H1 (cell line): ENCODE data around the gene SLC6A18. TPM values are rescaled to one million over a fixed set of nuclear protein-coding genes. Genes with fewer than 3 reads are reported as not detected.

Experiments
- CTCF ChIA-PET: fragments of 300-600 bp; sonication (Branson Sonifier 250); formaldehyde crosslinking; loops from one replicate; lab custom pipeline; 2021; ENCODE audit not compliant: partially characterized antibody; lab: Charles Lee
- POLR2A ChIA-PET: fragments of 300-600 bp; sonication (Branson Sonifier 250); formaldehyde crosslinking; loops from one replicate; lab custom pipeline; 2021; ENCODE audit warnings: inconsistent platforms; ENCODE audit not compliant: partially characterized antibody; lab: Charles Lee
- DNase-seq, 2 experiments: peaks; one replicate each; pipeline versions ENCODE4 v3.0.0 to v3.0.0-alpha.2; 2010 to 2022; ENCODE audit warnings: low spot score in 2 of 2, low read depth in 1 of 2, mixed read lengths in 1 of 2
- FAIRE-seq: peaks from 2 replicates; lab custom pipeline; 2011; peaks lifted over from hg19 to GRCh38; lab: Jason Lieb, UNC
- H2AFZ ChIP-seq: 2 replicates; pipeline ENCODE4 v1.8.1; 2012; ENCODE audit warnings: low read length, inconsistent platforms
- H2AK5ac ChIP-seq: 2 replicates; pipeline ENCODE4 v1.6.1; 2013; ENCODE audit warnings: low read depth, low read length
- H2BK120ac ChIP-seq: replicated peaks from 2 replicates; pipeline ENCODE3; 2013; ENCODE audit warnings: low read depth, low read length, inconsistent platforms
- H2BK12ac ChIP-seq: 2 replicates; pipeline ENCODE4 v1.6.1; 2013; ENCODE audit warnings: low read depth, low read length
- H2BK15ac ChIP-seq: 2 replicates; pipeline ENCODE4 v1.6.1; 2013; ENCODE audit warnings: low read length
- H2BK20ac ChIP-seq: 2 replicates; pipeline ENCODE4 v1.6.1; 2013; ENCODE audit warnings: low read length
- H2BK5ac ChIP-seq: 2 replicates; pipeline ENCODE4 v1.6.1; 2013; ENCODE audit warnings: low read depth, low read length
- H3K14ac ChIP-seq: 2 replicates; pipeline ENCODE4 v1.6.1; 2013; ENCODE audit warnings: inconsistent platforms; ENCODE audit not compliant: insufficient read length
- H3K18ac ChIP-seq: 2 replicates; pipeline ENCODE4 v1.6.1; 2013; ENCODE audit warnings: low read length; ENCODE audit errors: extremely low read depth
- H3K23ac ChIP-seq: 2 replicates; pipeline ENCODE4 v1.6.1; 2013; ENCODE audit warnings: inconsistent platforms; ENCODE audit not compliant: insufficient read length
- H3K23me2 ChIP-seq: 2 replicates; pipeline ENCODE4 v1.6.1; 2013; ENCODE audit warnings: low read depth, low read length
- H3K27ac ChIP-seq: 2 replicates; pipeline ENCODE4 v1.6.1; 2011; ENCODE audit warnings: low read depth, low read length, inconsistent platforms
- H3K27me3 ChIP-seq, 4 experiments: replicated peaks in 1 of 4; 1 replicate in 1 of 4; 2 replicates in 3 of 4; pipeline versions ENCODE4 v1.6.1 to v1.8.1; 2011 to 2013; ENCODE audit warnings: low read length in 3 of 4, mild to moderate bottlenecking in 3 of 4, inconsistent platforms in 2 of 4, mixed read lengths in 2 of 4, moderate library complexity in 1 of 4; ENCODE audit not compliant: control insufficient read depth in 3 of 4, insufficient read depth in 3 of 4; ENCODE audit errors: extremely low read depth in 1 of 4
- H3K36me3 ChIP-seq, 4 experiments: 2 replicates each; pipeline versions ENCODE4 v1.6.1 to v1.8.1; 2011 to 2013; ENCODE audit warnings: mild to moderate bottlenecking in 4 of 4, low read length in 3 of 4, moderate library complexity in 2 of 4, control low read depth in 1 of 4, inconsistent platforms in 1 of 4; ENCODE audit not compliant: insufficient read depth in 4 of 4, control insufficient read depth in 2 of 4
- H3K4ac ChIP-seq: replicated peaks from 2 replicates; pipeline ENCODE3; 2013; ENCODE audit warnings: low read length, low read depth, mixed read lengths, inconsistent platforms; ENCODE audit not compliant: insufficient read length
- H3K4me1 ChIP-seq, 4 experiments: replicated peaks in 1 of 4; 1 replicate in 1 of 4; 2 replicates in 3 of 4; pipeline versions ENCODE4 v1.6.1 to v1.8.1; 2011 to 2013; ENCODE audit warnings: low read length in 3 of 4, inconsistent platforms in 2 of 4, mixed read lengths in 1 of 4; ENCODE audit not compliant: insufficient read depth in 4 of 4, control insufficient read depth in 3 of 4
- H3K4me2 ChIP-seq, 2 experiments: 2 replicates each; pipeline versions ENCODE4 v1.6.1 to v1.8.1; 2011 to 2013; ENCODE audit warnings: low read depth in 2 of 2, low read length in 2 of 2, control low read depth in 1 of 2, inconsistent platforms in 1 of 2, mild to moderate bottlenecking in 1 of 2; ENCODE audit not compliant: insufficient read depth in 1 of 2
- H3K4me3 ChIP-seq, 4 experiments: fragments of 200-600, 300-600 bp in 1 of 4; sonication (generic), shearing (Covaris generic), sonication (Bioruptor Twin) in 1 of 4; 2 replicates each; pipeline versions ENCODE4 v1.5.1 to v1.8.1; 2011 to 2016; ENCODE audit warnings: low read length in 4 of 4, low read depth in 3 of 4, control low read depth in 2 of 4, inconsistent platforms in 2 of 4, mild to moderate bottlenecking in 2 of 4, mixed read lengths in 1 of 4, moderate library complexity in 1 of 4; ENCODE audit not compliant: insufficient read depth in 2 of 4; ENCODE audit errors: extremely low read depth in 1 of 4
- H3K56ac ChIP-seq: replicated peaks from 2 replicates; pipeline ENCODE3; 2013; ENCODE audit warnings: low read depth, mild to moderate bottlenecking, mixed read lengths, low read length, inconsistent platforms; ENCODE audit not compliant: insufficient read length
- H3K79me1 ChIP-seq: 2 replicates; pipeline ENCODE4 v1.6.1; 2013; ENCODE audit warnings: low read depth, low read length, control low read depth
- H3K79me2 ChIP-seq, 2 experiments: 2 replicates each; pipeline versions ENCODE4 v1.6.1 to v1.8.1; 2012 to 2013; ENCODE audit warnings: low read length in 2 of 2, mild to moderate bottlenecking in 2 of 2, inconsistent platforms in 1 of 2; ENCODE audit not compliant: insufficient read depth in 2 of 2, control insufficient read depth in 1 of 2
- H3K9ac ChIP-seq, 4 experiments: replicated peaks in 1 of 4; 1 replicate in 1 of 4; 2 replicates in 3 of 4; pipeline versions ENCODE4 v1.6.1 to v1.8.1; 2011 to 2013; ENCODE audit warnings: low read depth in 3 of 4, low read length in 3 of 4, control low read depth in 2 of 4, mild to moderate bottlenecking in 2 of 4, moderate library complexity in 2 of 4, inconsistent platforms in 1 of 4; ENCODE audit errors: extremely low read depth in 1 of 4
- H3K9me3 ChIP-seq, 2 experiments: 2 replicates each; pipeline versions ENCODE4 v1.6.1 to v1.8.1; 2012 to 2013; ENCODE audit warnings: mild to moderate bottlenecking in 2 of 2, moderate library complexity in 2 of 2, control low read depth in 1 of 2, inconsistent platforms in 1 of 2, low read depth in 1 of 2, low read length in 1 of 2, mixed read lengths in 1 of 2; ENCODE audit not compliant: insufficient read depth in 2 of 2
- H4K20me1 ChIP-seq, 2 experiments: replicated peaks in 1 of 2; 2 replicates each; pipeline versions ENCODE3 to v1.8.1; 2011 to 2013; ENCODE audit warnings: inconsistent platforms in 2 of 2, low read length in 2 of 2, mild to moderate bottlenecking in 1 of 2; ENCODE audit not compliant: insufficient read depth in 2 of 2, control insufficient read depth in 1 of 2
- H4K5ac ChIP-seq: 2 replicates; pipeline ENCODE4 v1.6.1; 2013; ENCODE audit warnings: low read length, low read depth, mixed read lengths, inconsistent platforms; ENCODE audit not compliant: insufficient read length
- H4K8ac ChIP-seq: 2 replicates; pipeline ENCODE4 v1.8.0; 2013; ENCODE audit warnings: mild to moderate bottlenecking, moderate library complexity, low read length, inconsistent platforms; ENCODE audit not compliant: insufficient read depth; ENCODE audit errors: extremely low read depth
- H4K91ac ChIP-seq: replicated peaks from 2 replicates; pipeline ENCODE3; 2013; ENCODE audit warnings: low read length, mixed read lengths, inconsistent platforms; ENCODE audit not compliant: insufficient read length
- CTBP2 ChIP-seq: IDR thresholded peaks from 2 replicates; pipeline ENCODE4 v1.7.0; 2011; ENCODE audit warnings: borderline replicate concordance, mild to moderate bottlenecking, moderate library complexity, mixed read lengths, low read length; ENCODE audit not compliant: insufficient read depth, insufficient read length
- E2F6 ChIP-seq: IDR thresholded peaks from 2 replicates; pipeline ENCODE4 v1.6.1; 2012; ENCODE audit warnings: inconsistent platforms
- MAX ChIP-seq: IDR thresholded peaks from 2 replicates; pipeline ENCODE4 v1.6.1; 2012; ENCODE audit warnings: inconsistent platforms
- RAD21 ChIP-seq, 2 experiments: IDR thresholded peaks in 1 of 2; conservative IDR thresholded peaks in 1 of 2; 2 replicates each; pipeline ENCODE4 v1.6.1; 2011; ENCODE audit warnings: low read depth in 2 of 2, low read length in 2 of 2, improper control_type of control experiment in 1 of 2, inconsistent platforms in 1 of 2, mild to moderate bottlenecking in 1 of 2, moderate library complexity in 1 of 2
- RFX5 ChIP-seq: IDR thresholded peaks from 2 replicates; pipeline ENCODE4 v1.6.1; 2011; ENCODE audit warnings: low read depth, low read length, improper control_type of control experiment, borderline replicate concordance
- SIRT6 ChIP-seq: IDR thresholded peaks from one replicate; pipeline ENCODE4 v1.7.1; 2012; ENCODE audit warnings: low read length, inconsistent platforms
- TAF1 ChIP-seq: IDR thresholded peaks from 2 replicates; pipeline ENCODE4 v1.6.1; 2011; ENCODE audit warnings: mild to moderate bottlenecking, low read depth, low read length
- WGBS, 2 experiments: shearing (Covaris generic) in 1 of 2; methylation state at CpG; one replicate each; pipeline versions ENCODE4 v1.1.6 to v1.1.7; 2013 to 2015; ENCODE audit warnings: low lambda C conversion rate in 2 of 2, mixed read lengths in 2 of 2, inconsistent platforms in 1 of 2, low coverage in 1 of 2, missing lambda C conversion rate in 1 of 2; ENCODE audit not compliant: insufficient replicate concordance in 2 of 2, insufficient coverage in 1 of 2, insufficient read length in 1 of 2; ENCODE audit errors: extremely low coverage in 1 of 2, missing lambda C conversion rate in 1 of 2; 5-methylcytosine and 5-hydroxymethylcytosine counted together
- polyA plus RNA-seq, 7 experiments: library from polyadenylated mRNA; depleted of rRNA in 3 of 7; stranded (reverse) in 5 of 7; unstranded in 2 of 7; fragments of >200 nt in 5 of 7; fragments of 200-250 nt in 2 of 7; gene quantifications; 1 replicate in 5 of 7; 2 replicates in 1 of 7; 4 replicates in 1 of 7; pipeline versions ENCODE4 v1.2.1 to v1.2.3, GENCODE V29; 2011 to 2013; ENCODE audit warnings: missing spikeins in 2 of 7, mixed read lengths in 2 of 7
- total RNA-seq: library from RNA; stranded (reverse); fragmentation: NEBNext Ultra II Directional; extraction: Animal tissue kit (Norgen Biotek cat#: 25700); gene quantifications from 2 replicates; pipeline ENCODE4 v1.2.1, GENCODE V29; 2021

Gene SLC6A18
- total and polyA plus RNA-seq, 2 of the 8 experiments (the other 6 are each of a cell fraction or from before 2014, with no cell fraction given) = not detected

GRCh38 chr5:1217596-1218206, 7.5 kb upstream of the SLC6A18 start:
- 73% methylated on average over 16 of the region's 24 CpGs; no CpG with 5 or more reads in 1 of the 2 experiments for WGBS, 2 experiments
- peak in 1 of 2 experiments; percentile 4; a peak in 2 of 4 replicates for TF ChIP-seq RAD21 (IDR thresholded peaks at IDR 0.05 in 1 of 2, conservative IDR thresholded peaks at IDR 0.05 in 1 of 2; ENCODE audit: low read depth in 2 of 2, low read length in 2 of 2)
- TF ChIP-seq TAF1 = no peak
- TF ChIP-seq E2F6 = peak; percentile 97
- no peak for TF ChIP-seq CTBP2
- no peak for TF ChIP-seq RFX5
- TF ChIP-seq MAX = peak; percentile 96
- no peak for TF ChIP-seq SIRT6
- H3K14ac ChIP-seq = no peak overlapping the region
- H4K8ac ChIP-seq = no peak overlapping the region
- no peak overlapping the region for H3K4ac ChIP-seq
- no peak overlapping the region for H3K18ac ChIP-seq
- no peak overlapping the region for H2BK15ac ChIP-seq
- H3K23ac ChIP-seq = no peak overlapping the region
- H3K36me3 ChIP-seq = no peaks in the 10 kb centered on the region
- no peaks in the 10 kb centered on the region for H3K79me1 ChIP-seq
- peaks cover 0 to 2% (median 0%) of the 10 kb centered on the region in 4 experiments; a peak in 2 of 7 replicates for H3K4me1 ChIP-seq
- no peaks in the 10 kb centered on the region; a peak in 1 of 7 replicates for H3K27me3 ChIP-seq
- H3K23me2 ChIP-seq = peaks cover 6% of the 10 kb centered on the region; the same call in 1 of the 2 replicates
- H2BK20ac ChIP-seq = no peak overlapping the region
- FAIRE-seq (no peak), DNase-seq (no peak)
- H3K9ac ChIP-seq = no peak overlapping the region
- H2BK120ac ChIP-seq = no peak overlapping the region
- no peak overlapping the region for H4K5ac ChIP-seq
- H3K79me2 ChIP-seq = no peaks in the 10 kb centered on the region
- no peak overlapping the region for H4K91ac ChIP-seq
- no peak overlapping the region for H3K27ac ChIP-seq
- POLR2A ChIA-PET = no interaction called here
- no peak overlapping the region for H2AK5ac ChIP-seq
- peaks cover 0 to 6% of the 10 kb centered on the region in 2 experiments; a peak in 2 of 4 replicates for H3K9me3 ChIP-seq
- no peak overlapping the region for H3K4me3 ChIP-seq
- H2BK12ac ChIP-seq = no peak overlapping the region
- no peak overlapping the region for H2BK5ac ChIP-seq
- no peak overlapping the region for H3K56ac ChIP-seq
- H3K4me2 ChIP-seq = no peak overlapping the region
- H4K20me1 ChIP-seq = peaks cover 0 to 3% of the 10 kb centered on the region in 2 experiments
- H2AFZ ChIP-seq = no peak overlapping the region
- CTCF ChIA-PET = interaction anchor here (1.3 to 1.8 kb wide), 5 partner anchors 12 to 427 kb away, joined by 4 to 5 read pairs (median 5); no protein-coding TSS in a partner anchor
